Stimulated activated CD8-positive, alpha-beta memory T cell treated with anti-CD3 and anti-CD28 coated beads, Interleukin-15, amount 100 ng/mL, for 48 hours (primary cell): Measurements from ENCODE around the gene FUNDC2.

Experiments used
- DNase-seq, 2 donors: peaks; one replicate each; pipeline ENCODE4 v3.0.0-alpha.2; 2020; ENCODE audit warnings: low read depth in 2 of 2

The FUNDC2 gene

GRCh38 chrX:155070038-155070437, 43.4 kb downstream of the FUNDC2 start:
- DNase-seq, result no peak

- DNase-seq, result no peak
Observed at GRCh38 chrX:155070663-155070974, 44.0 kb downstream of the FUNDC2 start.

- peak; percentile 68 to 73 for DNase-seq
Observed at GRCh38 chrX:155070975-155071693, 44.5 kb downstream of the FUNDC2 start, which contains the start of the genes BRCC3, CMC4 and MTCP1. Gene BRCC3, plus strand, starts transcription at chrX:155071508. Its CDS starts 20 bp downstream, at chrX:155071528. Gene CMC4, minus strand, starts transcription at chrX:155071136. Its CDS starts 7,113 bp downstream, at chrX:155064023. Gene MTCP1, minus strand, starts transcription at chrX:155071136. Its CDS starts 5,126 bp downstream, at chrX:155066010.

GRCh38 chrX:155071694-155072280, 45.1 kb downstream of the FUNDC2 start:
- DNase-seq, result no peak

GRCh38 chrX:155086202-155086840, 59.7 kb downstream of the FUNDC2 start:
- no peak for DNase-seq

GRCh38 chrX:155086961-155087735, 60.5 kb downstream of the FUNDC2 start:
- DNase-seq, result no peak

GRCh38 chrX:155094468-155095061, 67.9 kb downstream of the FUNDC2 start:
- no peak for DNase-seq

- DNase-seq, result no peak
Observed at GRCh38 chrX:155105919-155106318, 79.3 kb downstream of the FUNDC2 start.

GRCh38 chrX:155108427-155108826, 81.8 kb downstream of the FUNDC2 start:
- DNase-seq, result no peak
